ENCODE results near the gene SLC45A2. TPM values are rescaled to one million over a fixed set of nuclear protein-coding genes. Genes with fewer than 3 reads are reported as not detected.

Gene SLC45A2
- total and polyA plus RNA-seq, 9 of the 15 experiments (the other 6 are each of a cell fraction or from before 2014, with no cell fraction given) = 0.03 to 0.29 (median 0.14) TPM; not detected in 4

DNA sequence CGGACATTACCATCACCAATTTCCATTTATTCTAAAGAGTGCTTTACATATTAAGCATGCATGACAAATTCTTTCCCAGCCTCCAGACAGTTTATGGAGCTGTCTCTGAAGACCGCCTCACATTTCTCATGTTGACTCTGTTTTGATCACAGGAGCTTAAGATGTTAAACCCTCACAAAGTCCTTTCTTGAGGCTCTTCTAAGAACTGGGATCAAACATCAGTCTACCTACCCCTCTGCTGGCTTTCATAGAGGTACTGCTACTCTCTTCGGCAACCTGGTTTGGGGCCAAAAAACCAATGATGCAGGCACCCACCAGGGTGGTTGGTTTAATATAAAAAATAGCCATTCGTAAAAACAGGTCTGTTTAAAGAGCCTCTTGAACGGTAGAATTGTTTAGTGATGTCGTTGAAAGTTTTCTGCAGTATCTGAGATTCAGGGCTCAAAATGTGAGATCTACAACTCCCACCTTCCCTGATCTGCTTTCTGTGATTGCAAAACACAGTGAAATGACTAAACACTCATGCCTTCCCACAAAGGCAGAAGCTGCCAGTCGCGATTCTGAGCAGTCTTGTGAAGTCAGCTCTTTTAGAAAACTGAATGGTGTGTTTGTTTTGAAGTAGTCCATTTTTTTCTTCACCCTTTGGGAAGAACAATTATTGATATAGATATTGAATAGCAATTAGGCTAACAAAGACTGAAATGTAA, 44.8 kb downstream of the SLC45A2 start:
- ChIA-PET POLR2A (interaction anchor here (0.6 to 1.1 kb wide), 3 partner anchors 10 to 1284 kb away, joined by 3 to 5 read pairs (median 3); no protein-coding TSS in a partner anchor), CTCF (ENCODE audit: low intra/inter-chr PET ratio) (no interaction called here)
- Histone ChIP-seq H3K9me1 (ENCODE audit: control insufficient read depth, insufficient read depth, low read length) (no peaks in the 10 kb centered on the region), H3K9me3 (replicated peaks; ENCODE audit: control insufficient read depth, insufficient read depth, low read depth, low read length) (no peaks in the 10 kb centered on the region), H3K79me2 (ENCODE audit: control insufficient read depth, insufficient read depth, low read length) (no peaks in the 10 kb centered on the region), H2AFZ (ENCODE audit: low read depth, low read length) (no peak overlapping the region), H3K27me3 (ENCODE audit: control insufficient read depth in 2 of 2, insufficient read depth in 2 of 2, low read length in 2 of 2) (peaks cover 17 to 45% of the 10 kb centered on the region in 2 experiments), H3K4me3 (no peak overlapping the region), H4K20me1 (replicated peaks; ENCODE audit: control insufficient read depth, insufficient read depth, low read length) (no peaks in the 10 kb centered on the region), H3K4me1 (replicated peaks in 1 of 2; ENCODE audit: control insufficient read depth in 2 of 2, insufficient read depth in 2 of 2, low read length in 2 of 2) (peaks cover 0 to 18% of the 10 kb centered on the region in 2 experiments; a peak in 2 of 5 replicates), H3K36me3 (ENCODE audit: control insufficient read depth, insufficient read depth, low read length) (no peaks in the 10 kb centered on the region), H3K4me2 (ENCODE audit: insufficient read depth, low read length) (no peak overlapping the region), H3K27ac (ENCODE audit: extremely low read depth, low read depth, low read length) (no peak overlapping the region), H3K9ac (ENCODE audit: insufficient read depth in 1 of 2, low read depth in 2 of 2, low read length in 2 of 2) (no peak overlapping the region)
- ATAC-seq = no peak
- in situ Hi-C loops (cut with MboI) = no loop called here
- no TSS peak for BruUV-seq (replicated peaks)
- FAIRE-seq = peak; percentile 19
- intact Hi-C loops (cut with micrococcal nuclease) = no loop called here
- TF ChIP-seq PHF20 (IDR thresholded peaks at IDR 0.05; ENCODE audit: partially characterized antibody) (no peak), KDM5B (IDR thresholded peaks at IDR 0.05; ENCODE audit: insufficient replicate concordance, low read depth, low read length) (no peak), CCNT2 (IDR thresholded peaks at IDR 0.05; ENCODE audit: borderline replicate concordance, extremely low read depth, insufficient read length, low read depth, low read length) (no peak), HNRNPUL1 (IDR thresholded peaks at IDR 0.05; ENCODE audit: low read length) (no peak), MCM3 (IDR thresholded peaks at IDR 0.05) (no peak)
- TF ChIP-seq, protein P1, sequence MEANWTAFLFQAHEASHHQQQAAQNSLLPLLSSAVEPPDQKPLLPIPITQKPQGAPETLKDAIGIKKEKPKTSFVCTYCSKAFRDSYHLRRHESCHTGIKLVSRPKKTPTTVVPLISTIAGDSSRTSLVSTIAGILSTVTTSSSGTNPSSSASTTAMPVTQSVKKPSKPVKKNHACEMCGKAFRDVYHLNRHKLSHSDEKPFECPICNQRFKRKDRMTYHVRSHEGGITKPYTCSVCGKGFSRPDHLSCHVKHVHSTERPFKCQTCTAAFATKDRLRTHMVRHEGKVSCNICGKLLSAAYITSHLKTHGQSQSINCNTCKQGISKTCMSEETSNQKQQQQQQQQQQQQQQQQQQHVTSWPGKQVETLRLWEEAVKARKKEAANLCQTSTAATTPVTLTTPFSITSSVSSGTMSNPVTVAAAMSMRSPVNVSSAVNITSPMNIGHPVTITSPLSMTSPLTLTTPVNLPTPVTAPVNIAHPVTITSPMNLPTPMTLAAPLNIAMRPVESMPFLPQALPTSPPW (CRISPR knock-in tag; IDR thresholded peaks at IDR 0.05) = no peak
- TF ChIP-seq, protein P2, sequence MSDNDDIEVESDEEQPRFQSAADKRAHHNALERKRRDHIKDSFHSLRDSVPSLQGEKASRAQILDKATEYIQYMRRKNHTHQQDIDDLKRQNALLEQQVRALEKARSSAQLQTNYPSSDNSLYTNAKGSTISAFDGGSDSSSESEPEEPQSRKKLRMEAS (CRISPR knock-in tag; IDR thresholded peaks at IDR 0.05) = no peak
- TF ChIP-seq, protein P3, sequence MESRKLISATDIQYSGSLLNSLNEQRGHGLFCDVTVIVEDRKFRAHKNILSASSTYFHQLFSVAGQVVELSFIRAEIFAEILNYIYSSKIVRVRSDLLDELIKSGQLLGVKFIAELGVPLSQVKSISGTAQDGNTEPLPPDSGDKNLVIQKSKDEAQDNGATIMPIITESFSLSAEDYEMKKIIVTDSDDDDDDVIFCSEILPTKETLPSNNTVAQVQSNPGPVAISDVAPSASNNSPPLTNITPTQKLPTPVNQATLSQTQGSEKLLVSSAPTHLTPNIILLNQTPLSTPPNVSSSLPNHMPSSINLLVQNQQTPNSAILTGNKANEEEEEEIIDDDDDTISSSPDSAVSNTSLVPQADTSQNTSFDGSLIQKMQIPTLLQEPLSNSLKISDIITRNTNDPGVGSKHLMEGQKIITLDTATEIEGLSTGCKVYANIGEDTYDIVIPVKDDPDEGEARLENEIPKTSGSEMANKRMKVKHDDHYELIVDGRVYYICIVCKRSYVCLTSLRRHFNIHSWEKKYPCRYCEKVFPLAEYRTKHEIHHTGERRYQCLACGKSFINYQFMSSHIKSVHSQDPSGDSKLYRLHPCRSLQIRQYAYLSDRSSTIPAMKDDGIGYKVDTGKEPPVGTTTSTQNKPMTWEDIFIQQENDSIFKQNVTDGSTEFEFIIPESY (CRISPR knock-in tag; IDR thresholded peaks at IDR 0.05) = no peak
- TF ChIP-seq, protein P4, sequence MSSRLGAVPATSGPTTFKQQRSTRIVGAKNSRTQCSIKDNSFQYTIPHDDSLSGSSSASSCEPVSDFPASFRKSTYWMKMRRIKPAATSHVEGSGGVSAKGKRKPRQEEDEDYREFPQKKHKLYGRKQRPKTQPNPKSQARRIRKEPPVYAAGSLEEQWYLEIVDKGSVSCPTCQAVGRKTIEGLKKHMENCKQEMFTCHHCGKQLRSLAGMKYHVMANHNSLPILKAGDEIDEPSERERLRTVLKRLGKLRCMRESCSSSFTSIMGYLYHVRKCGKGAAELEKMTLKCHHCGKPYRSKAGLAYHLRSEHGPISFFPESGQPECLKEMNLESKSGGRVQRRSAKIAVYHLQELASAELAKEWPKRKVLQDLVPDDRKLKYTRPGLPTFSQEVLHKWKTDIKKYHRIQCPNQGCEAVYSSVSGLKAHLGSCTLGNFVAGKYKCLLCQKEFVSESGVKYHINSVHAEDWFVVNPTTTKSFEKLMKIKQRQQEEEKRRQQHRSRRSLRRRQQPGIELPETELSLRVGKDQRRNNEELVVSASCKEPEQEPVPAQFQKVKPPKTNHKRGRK (tag; IDR thresholded peaks at IDR 0.05) = no peak
- WGBS (ENCODE audit: insufficient coverage, low coverage, missing lambda C conversion rate) = 0% methylated on average over 8 of the region's 8 CpGs
- no peak for DNase-seq (ENCODE audit: extremely low read depth in 1 of 4, low spot score in 3 of 4)

All from K562 (cell line).